Measurements from ENCODE around the gene IL22RA1. TPM values are rescaled to one million over a fixed set of nuclear protein-coding genes. Genes with fewer than 3 reads are reported as not detected.

The IL22RA1 gene
- total RNA-seq, 1 donor from 2014 or later = not detected

GRCh38 chr1:24156542-24157260, 13.8 kb upstream of the IL22RA1 start:
- no peaks in the 10 kb centered on the region for H3K4me1 Mint-ChIP-seq
- peaks cover 11% of the 10 kb centered on the region for H3K27me3 Mint-ChIP-seq
- intact Hi-C loops (cut with micrococcal nuclease) = no loop called here
- H3K27ac Mint-ChIP-seq = no peak overlapping the region
- H3K4me3 Mint-ChIP-seq = no peak overlapping the region
- no peak for DNase-seq
- no peaks in the 10 kb centered on the region for H3K9me3 Mint-ChIP-seq
- peaks cover 3% of the 10 kb centered on the region for H3K36me3 Mint-ChIP-seq (ENCODE audit: low read depth)

- H3K4me1 Mint-ChIP-seq = peaks cover 10% of the 10 kb centered on the region
- no peaks in the 10 kb centered on the region for H3K9me3 Mint-ChIP-seq
- intact Hi-C loops (cut with micrococcal nuclease) = no loop called here
- no peak overlapping the region for H3K27ac Mint-ChIP-seq
- no peak for DNase-seq
- peaks cover 3% of the 10 kb centered on the region for H3K36me3 Mint-ChIP-seq (ENCODE audit: low read depth)
- peaks cover 25% of the 10 kb centered on the region for H3K27me3 Mint-ChIP-seq
- no peak overlapping the region for H3K4me3 Mint-ChIP-seq
These were observed 12.3 kb upstream of the IL22RA1 start for GRCh38 chr1:24155011-24155782.

GRCh38 chr1:24154215-24154614, 11.3 kb upstream of the IL22RA1 start:
- Mint-ChIP-seq H3K4me1 (peaks cover 15% of the 10 kb centered on the region), H3K27ac (no peak overlapping the region), H3K27me3 (peaks cover 29% of the 10 kb centered on the region), H3K9me3 (no peaks in the 10 kb centered on the region), H3K36me3 (ENCODE audit: low read depth) (peaks cover 2% of the 10 kb centered on the region), H3K4me3 (no peak overlapping the region)
- intact Hi-C loops (cut with micrococcal nuclease) = no loop called here
- DNase-seq = no peak

- Mint-ChIP-seq H3K9me3 (no peaks in the 10 kb centered on the region), H3K4me3 (no peak overlapping the region), H3K27me3 (peaks cover 31% of the 10 kb centered on the region), H3K4me1 (peaks cover 15% of the 10 kb centered on the region), H3K36me3 (ENCODE audit: low read depth) (peaks cover 2% of the 10 kb centered on the region), H3K27ac (no peak overlapping the region)
- no peak for DNase-seq
- intact Hi-C loops (cut with micrococcal nuclease) = no loop called here
These were observed 9.9 kb upstream of the IL22RA1 start for GRCh38 chr1:24152631-24153494.

GRCh38 chr1:24151175-24151533, 8.2 kb upstream of the IL22RA1 start:
- Mint-ChIP-seq H3K27ac (no peak overlapping the region), H3K27me3 (peaks cover 35% of the 10 kb centered on the region), H3K36me3 (ENCODE audit: low read depth) (no peaks in the 10 kb centered on the region), H3K4me3 (peak overlapping the region; percentile 74), H3K9me3 (no peaks in the 10 kb centered on the region), H3K4me1 (peaks cover 15% of the 10 kb centered on the region)
- no peak for DNase-seq
- intact Hi-C loops (cut with micrococcal nuclease) = loop anchor here (2.0 kb wide), 3 partner anchors 42 to 484 kb away; no protein-coding TSS in a partner anchor

GRCh38 chr1:24150234-24151174, 7.6 kb upstream of the IL22RA1 start:
- Mint-ChIP-seq H3K9me3 (no peaks in the 10 kb centered on the region), H3K36me3 (ENCODE audit: low read depth) (no peaks in the 10 kb centered on the region), H3K4me1 (peaks cover 15% of the 10 kb centered on the region), H3K4me3 (peak overlapping the region; percentile 74), H3K27ac (peak overlapping the region; percentile 65), H3K27me3 (peaks cover 35% of the 10 kb centered on the region)
- intact Hi-C loops (cut with micrococcal nuclease) = loop anchor here (1.0 to 2.0 kb wide), 4 partner anchors 42 to 484 kb away; no protein-coding TSS in a partner anchor
- DNase-seq = peak; percentile 97

- no peaks in the 10 kb centered on the region for H3K36me3 Mint-ChIP-seq (ENCODE audit: low read depth)
- H3K9me3 Mint-ChIP-seq = no peaks in the 10 kb centered on the region
- intact Hi-C loops (cut with micrococcal nuclease) = loop anchor here (1.0 to 2.0 kb wide), 4 partner anchors 43 to 485 kb away; no protein-coding TSS in a partner anchor
- peaks cover 35% of the 10 kb centered on the region for H3K27me3 Mint-ChIP-seq
- H3K4me1 Mint-ChIP-seq = peaks cover 15% of the 10 kb centered on the region
- DNase-seq = peak; percentile 63
- H3K27ac Mint-ChIP-seq = no peak overlapping the region
- peak overlapping the region; percentile 74 for H3K4me3 Mint-ChIP-seq
These were observed 6.9 kb upstream of the IL22RA1 start for GRCh38 chr1:24149866-24150233.

GRCh38 chr1:24147816-24148215, 4.9 kb upstream of the IL22RA1 start:
- intact Hi-C loops (cut with micrococcal nuclease) = no loop called here
- H3K4me3 Mint-ChIP-seq = no peak overlapping the region
- H3K4me1 Mint-ChIP-seq = peaks cover 15% of the 10 kb centered on the region
- H3K27ac Mint-ChIP-seq = no peak overlapping the region
- H3K36me3 Mint-ChIP-seq (ENCODE audit: low read depth) = no peaks in the 10 kb centered on the region
- DNase-seq = no peak
- H3K27me3 Mint-ChIP-seq = peaks cover 37% of the 10 kb centered on the region
- H3K9me3 Mint-ChIP-seq = no peaks in the 10 kb centered on the region

- H3K4me1 Mint-ChIP-seq = peaks cover 15% of the 10 kb centered on the region
- H3K27ac Mint-ChIP-seq = no peak overlapping the region
- no peaks in the 10 kb centered on the region for H3K9me3 Mint-ChIP-seq
- peaks cover 34% of the 10 kb centered on the region for H3K27me3 Mint-ChIP-seq
- intact Hi-C loops (cut with micrococcal nuclease) = no loop called here
- no peak for DNase-seq
- no peaks in the 10 kb centered on the region for H3K36me3 Mint-ChIP-seq (ENCODE audit: low read depth)
- no peak overlapping the region for H3K4me3 Mint-ChIP-seq
These were observed 4.3 kb upstream of the IL22RA1 start for GRCh38 chr1:24147194-24147593.

- no peaks in the 10 kb centered on the region for H3K36me3 Mint-ChIP-seq (ENCODE audit: low read depth)
- peaks cover 3% of the 10 kb centered on the region for H3K4me1 Mint-ChIP-seq
- H3K9me3 Mint-ChIP-seq = peaks cover 3% of the 10 kb centered on the region
- intact Hi-C loops (cut with micrococcal nuclease) = no loop called here
- H3K27ac Mint-ChIP-seq = no peak overlapping the region
- peaks cover 11% of the 10 kb centered on the region for H3K27me3 Mint-ChIP-seq
- no peak for DNase-seq
- no peak overlapping the region for H3K4me3 Mint-ChIP-seq
These were observed 1.5 kb downstream of the IL22RA1 start for GRCh38 chr1:24141311-24141997.

GRCh38 chr1:24140741-24141181, 2.2 kb downstream of the IL22RA1 start:
- no peak overlapping the region for H3K4me3 Mint-ChIP-seq
- no peak overlapping the region for H3K27ac Mint-ChIP-seq
- intact Hi-C loops (cut with micrococcal nuclease) = no loop called here
- H3K36me3 Mint-ChIP-seq (ENCODE audit: low read depth) = no peaks in the 10 kb centered on the region
- no peak for DNase-seq
- peaks cover 3% of the 10 kb centered on the region for H3K4me1 Mint-ChIP-seq
- peaks cover 8% of the 10 kb centered on the region for H3K27me3 Mint-ChIP-seq
- peaks cover 10% of the 10 kb centered on the region for H3K9me3 Mint-ChIP-seq

GRCh38 chr1:24139841-24140425, 3.0 kb downstream of the IL22RA1 start:
- Mint-ChIP-seq H3K4me1 (peaks cover 3% of the 10 kb centered on the region), H3K27me3 (peaks cover 9% of the 10 kb centered on the region), H3K27ac (no peak overlapping the region), H3K9me3 (peaks cover 16% of the 10 kb centered on the region), H3K36me3 (ENCODE audit: low read depth) (no peaks in the 10 kb centered on the region), H3K4me3 (no peak overlapping the region)
- no peak for DNase-seq
- intact Hi-C loops (cut with micrococcal nuclease) = no loop called here

Data from activated CD4-positive, alpha-beta T cell treated with anti-CD3 and anti-CD28 coated beads, Interleukin-2, amount 10 ng/mL, durations not matched to agents 24 days and 14 days (primary cell).